ENCODE results near the gene RFNG. TPM values are rescaled to one million over a fixed set of nuclear protein-coding genes. Genes with fewer than 3 reads are reported as not detected.

RFNG gene
- total RNA-seq, 1 experiment from 2014 or later, result 52.0 TPM

GRCh38 chr17:82085031-82085861 lies 33.6 kb upstream of the RFNG start:
- Histone ChIP-seq H3K9ac (ENCODE audit: low read length) (no peak overlapping the region), H3K36me3 (ENCODE audit: control insufficient read depth in 1 of 2, insufficient read depth in 2 of 2, low read length in 2 of 2) (peaks cover 75 to 99% of the 10 kb centered on the region in 2 experiments), H4K20me1 (ENCODE audit: insufficient read depth) (no peaks in the 10 kb centered on the region), H2AFZ (ENCODE audit: low read depth, low read length, poor library complexity, severe bottlenecking) (no peak overlapping the region), H3K27ac (ENCODE audit: low read depth, low read length) (no peak overlapping the region; the same call in 1 of the 2 replicates), H3K79me2 (ENCODE audit: insufficient read depth, low read length) (peaks cover 49% of the 10 kb centered on the region; the same call in 1 of the 2 replicates), H3K9me3 (ENCODE audit: control insufficient read depth in 1 of 2, insufficient read depth in 1 of 2, low read depth in 1 of 2, low read length in 2 of 2) (no peaks in the 10 kb centered on the region), H3K27me3 (ENCODE audit: insufficient read depth, low read length) (no peaks in the 10 kb centered on the region), H3K4me3 (replicated peaks in 1 of 2; ENCODE audit: low read depth in 1 of 2, low read length in 2 of 2) (no peak overlapping the region), H3K9me2 (ENCODE audit: insufficient read depth) (no peaks in the 10 kb centered on the region), H3K4me1 (ENCODE audit: control insufficient read depth in 1 of 2, insufficient read depth in 2 of 2, low read length in 2 of 2) (no peaks in the 10 kb centered on the region), H3K4me2 (ENCODE audit: low read length) (no peak overlapping the region)
- TF ChIP-seq CBX3 (IDR thresholded peaks at IDR 0.05; ENCODE audit: low read depth), result no peak
- TF ChIP-seq EZH2 (IDR thresholded peaks at IDR 0.05), result no peak
- no peak for TF ChIP-seq RAD21 (IDR thresholded peaks at IDR 0.05; ENCODE audit: low read depth)
- no peak for TF ChIP-seq SIN3A (IDR thresholded peaks at IDR 0.05; ENCODE audit: low read depth)
- no peak for TF ChIP-seq POLR2AphosphoS5 (IDR thresholded peaks at IDR 0.05; ENCODE audit: low read depth, low read length)
- TF ChIP-seq SRF (IDR thresholded peaks at IDR 0.05; ENCODE audit: low read depth), result no peak
- no peak for TF ChIP-seq EZH2phosphoT487 (IDR thresholded peaks at IDR 0.05; ENCODE audit: borderline replicate concordance)
- TF ChIP-seq CEBPB (IDR thresholded peaks at IDR 0.05; ENCODE audit: low read depth), result no peak
- TF ChIP-seq SP1 (IDR thresholded peaks at IDR 0.05; ENCODE audit: low read depth), result no peak
- TF ChIP-seq ELF1 (IDR thresholded peaks at IDR 0.05; ENCODE audit: borderline replicate concordance, low read depth), result no peak
- no peak for TF ChIP-seq ZFX (IDR thresholded peaks at IDR 0.05)
- no peak for TF ChIP-seq ZNF274 (IDR thresholded peaks at IDR 0.05; ENCODE audit: low read depth, low read length)
- TF ChIP-seq, protein P1, sequence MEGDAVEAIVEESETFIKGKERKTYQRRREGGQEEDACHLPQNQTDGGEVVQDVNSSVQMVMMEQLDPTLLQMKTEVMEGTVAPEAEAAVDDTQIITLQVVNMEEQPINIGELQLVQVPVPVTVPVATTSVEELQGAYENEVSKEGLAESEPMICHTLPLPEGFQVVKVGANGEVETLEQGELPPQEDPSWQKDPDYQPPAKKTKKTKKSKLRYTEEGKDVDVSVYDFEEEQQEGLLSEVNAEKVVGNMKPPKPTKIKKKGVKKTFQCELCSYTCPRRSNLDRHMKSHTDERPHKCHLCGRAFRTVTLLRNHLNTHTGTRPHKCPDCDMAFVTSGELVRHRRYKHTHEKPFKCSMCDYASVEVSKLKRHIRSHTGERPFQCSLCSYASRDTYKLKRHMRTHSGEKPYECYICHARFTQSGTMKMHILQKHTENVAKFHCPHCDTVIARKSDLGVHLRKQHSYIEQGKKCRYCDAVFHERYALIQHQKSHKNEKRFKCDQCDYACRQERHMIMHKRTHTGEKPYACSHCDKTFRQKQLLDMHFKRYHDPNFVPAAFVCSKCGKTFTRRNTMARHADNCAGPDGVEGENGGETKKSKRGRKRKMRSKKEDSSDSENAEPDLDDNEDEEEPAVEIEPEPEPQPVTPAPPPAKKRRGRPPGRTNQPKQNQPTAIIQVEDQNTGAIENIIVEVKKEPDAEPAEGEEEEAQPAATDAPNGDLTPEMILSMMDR (IDR thresholded peaks at IDR 0.05 in 2 of 3, conservative IDR thresholded peaks at IDR 0.05 in 1 of 3; ENCODE audit: borderline replicate concordance in 1 of 3, insufficient read depth in 1 of 3, low read depth in 2 of 3, low read length in 2 of 3), result no peak
- no peak for TF ChIP-seq REST (IDR thresholded peaks at IDR 0.05; ENCODE audit: low read depth)
- intact Hi-C loops (cut with micrococcal nuclease), result no loop called here
- ChIA-PET CTCF (no interaction called here), POLR2A (no interaction called here), RAD21 (ENCODE audit: low non-redundant PET in 1 of 2, low total read pairs in 2 of 2, uncharacterized antibody in 2 of 2, unreplicated experiment in 2 of 2) (no interaction called here)
- no peak for ATAC-seq
- no TSS peak for BruUV-seq (replicated peaks)
- no peak for DNase-seq (ENCODE audit: low read depth, low spot score)
